Parathyroid adenoma (tissue), 2 donors: ENCODE data around the gene SYT14.
"Not testable (repeated sequence)": the region's sequence is repeated elsewhere in the genome, so short reads cannot be mapped to it uniquely, and the experiment has no call there.

Experiments
- H2AFZ ChIP-seq: fragments of 300-600 bp; sonication (generic); one replicate; pipeline ENCODE4 v1.7.0; 2017; ENCODE audit warnings: antibody characterized with exemption, mild to moderate bottlenecking
- H3K27ac ChIP-seq: fragments of 300-600 bp; sonication (generic); one replicate; pipeline ENCODE4 v1.7.0; 2017
- H3K27me3 ChIP-seq: fragments of 300-600 bp; sonication (generic); one replicate; pipeline ENCODE4 v1.7.0; 2017; ENCODE audit warnings: low read length; ENCODE audit not compliant: control insufficient read depth, insufficient read depth
- H3K36me3 ChIP-seq: fragments of 300-600 bp; sonication (generic); one replicate; pipeline ENCODE4 v1.7.0; 2017; ENCODE audit warnings: low read length; ENCODE audit not compliant: control insufficient read depth, insufficient read depth
- H3K4me1 ChIP-seq: fragments of 300-600 bp; sonication (generic); one replicate; pipeline ENCODE4 v1.7.0; 2017; ENCODE audit warnings: control low read depth
- H3K4me2 ChIP-seq: fragments of 300-600 bp; sonication (generic); one replicate; pipeline ENCODE4 v1.7.0; 2017; ENCODE audit warnings: low read length
- H3K4me3 ChIP-seq: fragments of 300-600 bp; sonication (generic); one replicate; pipeline ENCODE4 v1.7.0; 2017; ENCODE audit warnings: low read depth, low read length
- H3K79me2 ChIP-seq: fragments of 300-600 bp; sonication (generic); one replicate; pipeline ENCODE4 v1.7.0; 2017; ENCODE audit warnings: control low read depth
- H3K9ac ChIP-seq: fragments of 300-600 bp; sonication (generic); one replicate; pipeline ENCODE4 v1.7.0; 2017; ENCODE audit warnings: mild to moderate bottlenecking
- H3K9me3 ChIP-seq: fragments of 300-600 bp; sonication (generic); one replicate; pipeline ENCODE4 v1.7.0; 2017; ENCODE audit warnings: low read length; ENCODE audit not compliant: control insufficient read depth
- CTCF ChIP-seq: fragments of 300-600 bp; sonication (generic); IDR thresholded peaks from one replicate; pipeline ENCODE4 v1.7.0; 2017; ENCODE audit warnings: antibody characterized with exemption, mild to moderate bottlenecking
- donor health status: primary hyperparathyroidism.

The SYT14 gene

GRCh38 chr1:210027994-210028393 lies 90.0 kb downstream of the SYT14 start:
- Histone ChIP-seq H3K4me2 (no peak overlapping the region), H3K9me3 (no peaks in the 10 kb centered on the region), H3K9ac (no peak overlapping the region), H3K4me1 (no peaks in the 10 kb centered on the region), H3K27me3 (no peaks in the 10 kb centered on the region), H3K4me3 (no peak overlapping the region), H3K36me3 (no peaks in the 10 kb centered on the region), H2AFZ (no peak overlapping the region), H3K79me2 (no peaks in the 10 kb centered on the region), H3K27ac (no peak overlapping the region)
- no peak for TF ChIP-seq CTCF

- H3K4me3 ChIP-seq: no peak overlapping the region
- H2AFZ ChIP-seq: no peak overlapping the region
- H3K9ac ChIP-seq: no peak overlapping the region
- H3K9me3 ChIP-seq: no peaks in the 10 kb centered on the region
- H3K4me1 ChIP-seq: no peaks in the 10 kb centered on the region
- no peak overlapping the region for H3K4me2 ChIP-seq
- H3K27me3 ChIP-seq: no peaks in the 10 kb centered on the region
- H3K36me3 ChIP-seq: no peaks in the 10 kb centered on the region
- no peak for TF ChIP-seq CTCF
- no peak overlapping the region for H3K27ac ChIP-seq
- H3K79me2 ChIP-seq: no peaks in the 10 kb centered on the region
These were observed 93.5 kb downstream of the SYT14 start for GRCh38 chr1:210031473-210031872.

GRCh38 chr1:210043058-210043457 lies 105.0 kb downstream of the SYT14 start:
- Histone ChIP-seq H3K36me3 (no peaks in the 10 kb centered on the region), H3K9me3 (no peaks in the 10 kb centered on the region), H3K9ac (no peak overlapping the region), H3K27me3 (no peaks in the 10 kb centered on the region), H3K27ac (no peak overlapping the region), H3K4me1 (no peaks in the 10 kb centered on the region), H2AFZ (no peak overlapping the region), H3K79me2 (no peaks in the 10 kb centered on the region), H3K4me2 (no peak overlapping the region), H3K4me3 (no peak overlapping the region)
- TF ChIP-seq CTCF: no peak

- H2AFZ ChIP-seq: no peak overlapping the region
- no peak overlapping the region for H3K27ac ChIP-seq
- H3K36me3 ChIP-seq: peaks cover 3% of the 10 kb centered on the region
- TF ChIP-seq CTCF: no peak
- no peak overlapping the region for H3K4me2 ChIP-seq
- H3K79me2 ChIP-seq: no peaks in the 10 kb centered on the region
- H3K9me3 ChIP-seq: no peaks in the 10 kb centered on the region
- H3K4me3 ChIP-seq: no peak overlapping the region
- no peaks in the 10 kb centered on the region for H3K27me3 ChIP-seq
- H3K4me1 ChIP-seq: no peaks in the 10 kb centered on the region
- no peak overlapping the region for H3K9ac ChIP-seq
These were observed 111.6 kb downstream of the SYT14 start for GRCh38 chr1:210049616-210050015.

- H3K4me1 ChIP-seq, H3K79me2 ChIP-seq, H3K9ac ChIP-seq, H2AFZ ChIP-seq, H3K27ac ChIP-seq, H3K27me3 ChIP-seq, H3K4me2 ChIP-seq, H3K9me3 ChIP-seq, H3K36me3 ChIP-seq, H3K4me3 ChIP-seq: not testable (repeated sequence)
These were observed 112.5 kb downstream of the SYT14 start for GRCh38 chr1:210050491-210050890.
